K562 (cell line): Measurements from ENCODE around the gene NUBPL. TPM values are rescaled to one million over a fixed set of nuclear protein-coding genes. Genes with fewer than 3 reads are reported as not detected.

ENCODE experiments used
- AFF1 ChIP-seq, 2 experiments: fragments of 450-650 bp; IDR thresholded peaks; 2 replicates each; pipeline ENCODE4 v1.6.1; 2018; ENCODE audit warnings: mild to moderate bottlenecking in 2 of 2, low read depth in 1 of 2; ENCODE audit not compliant: partially characterized antibody in 2 of 2
- ATF7 ChIP-seq: fragments of 450-650 bp; IDR thresholded peaks from 2 replicates; pipeline ENCODE4 v1.7.1; 2014; ENCODE audit warnings: mild to moderate bottlenecking, moderate library complexity
- BMI1 ChIP-seq: fragments of 150-350 bp; IDR thresholded peaks from 2 replicates; pipeline ENCODE4 v1.6.1; 2014; ENCODE audit warnings: low read length
- BRD9 ChIP-seq: fragments of 450-650 bp; IDR thresholded peaks from 2 replicates; pipeline ENCODE4 v1.6.1; 2018; ENCODE audit warnings: low read depth; ENCODE audit not compliant: partially characterized antibody
- C11orf30 ChIP-seq: fragments of 450-650 bp; IDR thresholded peaks from 2 replicates; pipeline ENCODE4 v1.6.1; 2016; ENCODE audit warnings: low read depth, mild to moderate bottlenecking
- ELK1 ChIP-seq: sonication (generic); formaldehyde crosslinking; IDR thresholded peaks from 2 replicates; pipeline ENCODE4 v1.8.1; 2022; ENCODE audit warnings: missing genetic modification reagents
- HDAC8 ChIP-seq: fragments of 450-650 bp; IDR thresholded peaks from 2 replicates; pipeline ENCODE4 v1.6.1; 2016; ENCODE audit warnings: mild to moderate bottlenecking, missing genetic modification characterization, moderate library complexity, missing compliant biosample characterization
- HOXB6 ChIP-seq: fragments of 250-450 bp; sonication (Bioruptor Pico); IDR thresholded peaks from 2 replicates; pipeline ENCODE4 v1.5.1; 2022; ENCODE audit warnings: mild to moderate bottlenecking, borderline replicate concordance
- KHSRP ChIP-seq: fragments of 450-650 bp; IDR thresholded peaks from 2 replicates; pipeline ENCODE4 v1.6.1; 2017
- NFYB ChIP-seq: IDR thresholded peaks from 2 replicates; pipeline ENCODE4 v1.6.1; 2011; ENCODE audit warnings: mild to moderate bottlenecking, moderate library complexity; ENCODE audit not compliant: insufficient read length; ENCODE audit errors: extremely low read depth
- NR3C1 ChIP-seq: sonication (generic); formaldehyde crosslinking; IDR thresholded peaks from 2 replicates; pipeline ENCODE4 v1.8.1; 2022; ENCODE audit warnings: missing genetic modification reagents
- PYGO2 ChIP-seq: fragments of 450-650 bp; IDR thresholded peaks from 2 replicates; pipeline ENCODE4 v1.6.1; 2016; ENCODE audit warnings: mild to moderate bottlenecking, missing genetic modification characterization, moderate library complexity, missing compliant biosample characterization
- RAD51 ChIP-seq: fragments of 450-650 bp; IDR thresholded peaks from 2 replicates; pipeline ENCODE4 v1.7.1; 2016; ENCODE audit warnings: low read depth, mild to moderate bottlenecking, borderline replicate concordance
- RB1 ChIP-seq: fragments of 450-650 bp; IDR thresholded peaks from 2 replicates; pipeline ENCODE4 v1.6.1; 2017; ENCODE audit warnings: low read depth, mild to moderate bottlenecking
- RBM25 ChIP-seq: fragments of 200-400 bp; formaldehyde crosslinking; IDR thresholded peaks from 2 replicates; pipeline ENCODE4 v1.6.1; 2018; ENCODE audit warnings: low read length, low read depth, moderate library complexity; ENCODE audit not compliant: severe bottlenecking
- SMAD1 ChIP-seq: fragments of 150-350 bp; IDR thresholded peaks from 2 replicates; pipeline ENCODE4 v1.6.1; 2014; ENCODE audit warnings: low read length, low read depth; ENCODE audit not compliant: partially characterized antibody
- SMARCA5 ChIP-seq: fragments of 450-650 bp; IDR thresholded peaks from 2 replicates; pipeline ENCODE4 v1.6.1; 2016
- SMARCE1 ChIP-seq: fragments of 450-650 bp; IDR thresholded peaks from 2 replicates; pipeline ENCODE4 v1.7.1; 2016; ENCODE audit warnings: mild to moderate bottlenecking
- TAF1 ChIP-seq: IDR thresholded peaks from 2 replicates; pipeline ENCODE4 v1.6.1; 2011; ENCODE audit warnings: mild to moderate bottlenecking, low read length, moderate library complexity; ENCODE audit not compliant: insufficient read depth, control insufficient read depth, severe bottlenecking; ENCODE audit errors: extremely low read depth
- TBL1XR1 ChIP-seq, 2 experiments: IDR thresholded peaks; 2 replicates each; pipeline ENCODE4 v1.6.1; 2012; ENCODE audit warnings: improper control_type of control experiment in 2 of 2, low read length in 2 of 2, mild to moderate bottlenecking in 1 of 2
- TCF7L2 ChIP-seq: fragments of 150-350 bp; IDR thresholded peaks from 2 replicates; pipeline ENCODE4 v1.6.1; 2016; ENCODE audit warnings: low read depth, mild to moderate bottlenecking, low read length, moderate library complexity
- THRAP3 ChIP-seq: fragments of 450-650 bp; IDR thresholded peaks from 2 replicates; pipeline ENCODE4 v1.6.1; 2016; ENCODE audit warnings: mild to moderate bottlenecking, inconsistent platforms, borderline replicate concordance
- XRCC4 ChIP-seq: IDR thresholded peaks from one replicate; pipeline ENCODE4 v1.6.1; 2011; ENCODE audit not compliant: insufficient read depth, insufficient read length; ENCODE audit errors: extremely low read depth
- ZNF165 ChIP-seq: fragments of 250-450 bp; sonication (Bioruptor Pico); IDR thresholded peaks from 2 replicates; pipeline ENCODE4 v1.4.0; 2020; ENCODE audit warnings: borderline replicate concordance
- ZNF311 ChIP-seq: fragments of 250-450 bp; sonication (Bioruptor Pico); IDR thresholded peaks from 2 replicates; pipeline ENCODE4 v1.4.0; 2020; ENCODE audit warnings: mild to moderate bottlenecking, moderate library complexity
- ZNF778 ChIP-seq: fragments of 450-650 bp; formaldehyde crosslinking; IDR thresholded peaks from 2 replicates; pipeline ENCODE4 v1.4.0; 2020; ENCODE audit warnings: mild to moderate bottlenecking, moderate library complexity
- ZNF785 ChIP-seq: fragments of 250-450 bp; sonication (Bioruptor Pico); IDR thresholded peaks from 2 replicates; pipeline ENCODE4 v1.4.0; 2020; ENCODE audit warnings: mild to moderate bottlenecking
- polyA plus RNA-seq, 8 experiments: library from polyadenylated mRNA; depleted of rRNA in 4 of 8; stranded (reverse) in 5 of 8; unstranded in 3 of 8; fragments of >200 nt; fragmentation: Nextera tagmentation in 2 of 8; fragmentation: Illumina TruSeq in 1 of 8; extraction: Ambion mirVana in 2 of 8; extraction: Trizol in 1 of 8; gene quantifications; 2 replicates each; pipeline versions ENCODE4 v1.2.1 to v1.2.3, GENCODE V29; 2011 to 2014; ENCODE audit warnings: inconsistent platforms in 1 of 8, missing spikeins in 1 of 8
- total RNA-seq, 7 experiments: library from RNA; depleted of rRNA in 6 of 7; stranded (reverse); fragments of >200 nt in 6 of 7; fragmentation: Illumina TruSeq in 2 of 7; extraction: Trizol in 2 of 7; gene quantifications; 2 replicates each; pipeline versions ENCODE4 v1.2.1 to v1.2.3, GENCODE V29; 2011 to 2021; ENCODE audit warnings: low replicate concordance in 1 of 7

NUBPL gene
- total and polyA plus RNA-seq, 9 of the 15 experiments (the other 6 are each of a cell fraction or from before 2014, with no cell fraction given) = 3.2 to 8.7 (median 6.1) TPM

- no peak for TF ChIP-seq PYGO2 (tag)
- TF ChIP-seq TAF1 = peak; percentile 60
- TF ChIP-seq RAD51 = no peak; the same call in 1 of the 2 replicates
- TF ChIP-seq SMARCE1 = 0 out of 2 replicates have a peak, but pooled peaks have one; percentile 12
- no peak for TF ChIP-seq AFF1 (IDR thresholded peaks at IDR 0.05; ENCODE audit: low read depth in 1 of 2, partially characterized antibody in 2 of 2)
- TF ChIP-seq ZNF311 (CRISPR knock-in tag) = peak; percentile 52; the same call in 1 of the 2 replicates
- TF ChIP-seq ZNF785 (CRISPR knock-in tag) = no peak
- TF ChIP-seq NR3C1 (CRISPR knock-in tag) = no peak
- TF ChIP-seq BMI1 = no peak
- peak; percentile 97 for TF ChIP-seq ATF7
- TF ChIP-seq TBL1XR1 (IDR thresholded peaks at IDR 0.05; ENCODE audit: low read length in 2 of 2) = 0 out of 4 replicates have a peak, but pooled peaks of 1 of the 2 experiments have one; percentile 52
- TF ChIP-seq RBM25 = no peak
- TF ChIP-seq SMARCA5 = no peak
- TF ChIP-seq HDAC8 (tag) = no peak
- TF ChIP-seq RB1 = no peak
- TF ChIP-seq ZNF778 (CRISPR knock-in tag) = no peak
- no peak for TF ChIP-seq THRAP3
- no peak for TF ChIP-seq TCF7L2
- no peak for TF ChIP-seq ELK1
- no peak for TF ChIP-seq NFYB
- peak; percentile 78 for TF ChIP-seq C11orf30
- TF ChIP-seq XRCC4 = no peak
- no peak for TF ChIP-seq BRD9
- no peak for TF ChIP-seq ZNF165
- TF ChIP-seq SMAD1 = no peak
- TF ChIP-seq KHSRP = peak; percentile 94
- no peak for TF ChIP-seq HOXB6
Observed at GRCh38 chr14:31561155-31561846, at the start of gene NUBPL (continued).
